Panc1 (cell line): ENCODE data around the gene GPR107. TPM values are rescaled to one million over a fixed set of nuclear protein-coding genes. Genes with fewer than 3 reads are reported as not detected.

Experiments
- ATAC-seq: fragments of 200-7000 bp; cut with Tn5 transposase; 2 replicates; pipeline ENCODE4 v1.9.1; 2020; ENCODE audit warnings: mild to moderate bottlenecking, moderate library complexity
- BruUV-seq: library from RNA; stranded (reverse); fragments of 400-500 nt; replicated peaks from 2 replicates; lab custom pipeline; 2021; lab: Mats Ljungman, UMichigan
- CTCF ChIA-PET: fragments of 300-600 bp; sonication (Branson Sonifier 250); formaldehyde crosslinking; loops from one replicate; lab custom pipeline; 2022; ENCODE audit warnings: antibody characterized with exemption; lab: Charles Lee
- POLR2A ChIA-PET: fragments of 300-600 bp; sonication (Branson Sonifier 250); formaldehyde crosslinking; loops from one replicate; lab custom pipeline; 2022; ENCODE audit warnings: antibody characterized with exemption; lab: Charles Lee
- DNase-seq: peaks from one replicate; pipeline ENCODE4 v3.0.0-alpha.2; 2010; ENCODE audit warnings: low read depth, low spot score
- H3K27ac ChIP-seq: 2 replicates; pipeline ENCODE4 v1.5.1; 2011; ENCODE audit warnings: mild to moderate bottlenecking, low read length, inconsistent platforms
- H3K27me3 ChIP-seq: fragments of 200-500 bp; sonication (Bioruptor generic); 2 replicates; pipeline ENCODE4 v1.6.0; 2014; ENCODE audit warnings: low read length, inconsistent platforms; ENCODE audit not compliant: control insufficient read depth, insufficient read depth
- H3K36me3 ChIP-seq: fragments of 200-500 bp; sonication (Bioruptor generic); 2 replicates; pipeline ENCODE4 v1.5.1; 2014; ENCODE audit warnings: inconsistent platforms, mild to moderate bottlenecking, low read length, moderate library complexity; ENCODE audit not compliant: control insufficient read depth, insufficient read depth
- H3K4me1 ChIP-seq: 2 replicates; pipeline ENCODE4 v1.5.1; 2011; ENCODE audit warnings: inconsistent platforms, mild to moderate bottlenecking, low read length, moderate library complexity; ENCODE audit not compliant: control insufficient read depth, insufficient read depth
- H3K4me3 ChIP-seq, 2 experiments: 2 replicates each; pipeline ENCODE4 v1.5.1; 2011 to 2012; ENCODE audit warnings: low read depth in 2 of 2, low read length in 2 of 2, mild to moderate bottlenecking in 2 of 2, inconsistent platforms in 1 of 2, moderate library complexity in 1 of 2
- H3K9me3 ChIP-seq: fragments of 200-500 bp; sonication (Bioruptor generic); 2 replicates; pipeline ENCODE4 v1.5.1; 2014; ENCODE audit warnings: low read depth, mild to moderate bottlenecking, inconsistent platforms, low read length, moderate library complexity; ENCODE audit not compliant: control insufficient read depth, insufficient read depth
- POLR2AphosphoS5 ChIP-seq: IDR thresholded peaks from 2 replicates; pipeline ENCODE4 v1.6.1; 2012; ENCODE audit warnings: mild to moderate bottlenecking, low read depth, low read length, moderate library complexity
- SIN3A ChIP-seq: IDR thresholded peaks from 2 replicates; pipeline ENCODE4 v1.6.1; 2012; ENCODE audit warnings: low read depth, mild to moderate bottlenecking, low read length, moderate library complexity, borderline replicate concordance; ENCODE audit not compliant: insufficient read depth
- TCF7L2 ChIP-seq: IDR thresholded peaks from 2 replicates; pipeline ENCODE4 v1.6.1; 2011; ENCODE audit warnings: mild to moderate bottlenecking, low read depth, low read length, inconsistent platforms
- in situ Hi-C: cut with HindIII; loops from 2 replicates; pipeline ENCODE4 v1.10.0; 2016; ENCODE audit warnings: low sequenced_read_pairs, low pct_unique_long_range_greater_than_20kb
- intact Hi-C: fragments of 100-400 bp; cut with micrococcal nuclease; formaldehyde crosslinking; loops from one replicate; pipeline ENCODE4 v1.10.0; 2022; ENCODE audit not compliant: unreplicated experiment
- total RNA-seq: library from RNA; stranded (reverse); gene quantifications from one replicate; pipeline ENCODE4 v1.2.1, GENCODE V29; 2021; ENCODE audit not compliant: unreplicated experiment
- TF ChIP-seq, protein P1 (sequence below): fragments of 450-650 bp; IDR thresholded peaks from 2 replicates; pipeline ENCODE4 v1.5.1; 2017; ENCODE audit warnings: mild to moderate bottlenecking
- TF ChIP-seq, protein P2 (sequence below), 2 experiments: IDR thresholded peaks; 2 replicates each; pipeline ENCODE4 v1.6.1; 2011 to 2012; ENCODE audit warnings: low read depth in 2 of 2, control low read depth in 1 of 2, low read length in 1 of 2, mild to moderate bottlenecking in 1 of 2, moderate library complexity in 1 of 2; ENCODE audit not compliant: insufficient read depth in 1 of 2

Gene GPR107
- total RNA-seq, 1 experiment from 2014 or later = 43.0 TPM

DNA sequence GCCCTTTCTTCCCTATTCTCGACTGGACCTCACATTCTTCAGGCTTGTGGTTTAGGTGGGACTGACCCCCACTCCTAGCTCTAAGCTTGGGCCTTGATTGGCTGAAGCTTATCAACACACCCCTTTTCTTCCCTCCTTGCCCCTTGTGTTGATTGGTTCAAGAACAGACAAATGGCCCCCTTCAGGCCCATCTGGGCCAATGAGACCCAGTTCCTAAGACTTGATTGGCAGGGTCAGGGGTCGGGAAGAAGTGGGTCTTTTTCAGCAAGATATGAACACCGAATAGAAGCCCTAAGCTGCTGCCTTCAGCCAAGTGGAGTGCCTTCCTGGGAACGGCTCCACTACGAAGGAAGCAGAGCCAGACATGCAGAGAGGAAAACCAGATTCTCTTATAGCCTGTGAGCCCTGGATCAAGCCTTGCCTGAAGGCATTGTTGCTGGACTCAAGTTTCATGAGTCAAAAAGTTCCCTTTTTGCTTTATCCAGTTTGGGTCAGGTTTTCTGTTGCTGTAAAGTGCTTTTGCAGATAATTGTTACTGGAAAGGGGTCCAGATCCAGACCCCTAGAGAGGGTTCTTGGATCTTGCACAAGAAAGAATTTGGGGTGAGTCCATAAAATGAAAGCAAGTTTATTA, 96.1 kb downstream of the GPR107 start:
- no TSS peak for BruUV-seq
- Histone ChIP-seq H3K27ac (no peak overlapping the region), H3K4me3 (no peak overlapping the region), H3K27me3 (no peaks in the 10 kb centered on the region), H3K36me3 (no peaks in the 10 kb centered on the region), H3K9me3 (no peaks in the 10 kb centered on the region), H3K4me1 (no peaks in the 10 kb centered on the region)
- intact Hi-C loops (no loop called here), in situ Hi-C loops (no loop called here)
- ChIA-PET POLR2A (no interaction called here), CTCF (no interaction called here)
- ATAC-seq = no peak
- TF ChIP-seq POLR2AphosphoS5 (no peak), SIN3A (no peak), TCF7L2 (no peak)
- TF ChIP-seq, protein P1, sequence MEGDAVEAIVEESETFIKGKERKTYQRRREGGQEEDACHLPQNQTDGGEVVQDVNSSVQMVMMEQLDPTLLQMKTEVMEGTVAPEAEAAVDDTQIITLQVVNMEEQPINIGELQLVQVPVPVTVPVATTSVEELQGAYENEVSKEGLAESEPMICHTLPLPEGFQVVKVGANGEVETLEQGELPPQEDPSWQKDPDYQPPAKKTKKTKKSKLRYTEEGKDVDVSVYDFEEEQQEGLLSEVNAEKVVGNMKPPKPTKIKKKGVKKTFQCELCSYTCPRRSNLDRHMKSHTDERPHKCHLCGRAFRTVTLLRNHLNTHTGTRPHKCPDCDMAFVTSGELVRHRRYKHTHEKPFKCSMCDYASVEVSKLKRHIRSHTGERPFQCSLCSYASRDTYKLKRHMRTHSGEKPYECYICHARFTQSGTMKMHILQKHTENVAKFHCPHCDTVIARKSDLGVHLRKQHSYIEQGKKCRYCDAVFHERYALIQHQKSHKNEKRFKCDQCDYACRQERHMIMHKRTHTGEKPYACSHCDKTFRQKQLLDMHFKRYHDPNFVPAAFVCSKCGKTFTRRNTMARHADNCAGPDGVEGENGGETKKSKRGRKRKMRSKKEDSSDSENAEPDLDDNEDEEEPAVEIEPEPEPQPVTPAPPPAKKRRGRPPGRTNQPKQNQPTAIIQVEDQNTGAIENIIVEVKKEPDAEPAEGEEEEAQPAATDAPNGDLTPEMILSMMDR = no peak
- TF ChIP-seq, protein P2, sequence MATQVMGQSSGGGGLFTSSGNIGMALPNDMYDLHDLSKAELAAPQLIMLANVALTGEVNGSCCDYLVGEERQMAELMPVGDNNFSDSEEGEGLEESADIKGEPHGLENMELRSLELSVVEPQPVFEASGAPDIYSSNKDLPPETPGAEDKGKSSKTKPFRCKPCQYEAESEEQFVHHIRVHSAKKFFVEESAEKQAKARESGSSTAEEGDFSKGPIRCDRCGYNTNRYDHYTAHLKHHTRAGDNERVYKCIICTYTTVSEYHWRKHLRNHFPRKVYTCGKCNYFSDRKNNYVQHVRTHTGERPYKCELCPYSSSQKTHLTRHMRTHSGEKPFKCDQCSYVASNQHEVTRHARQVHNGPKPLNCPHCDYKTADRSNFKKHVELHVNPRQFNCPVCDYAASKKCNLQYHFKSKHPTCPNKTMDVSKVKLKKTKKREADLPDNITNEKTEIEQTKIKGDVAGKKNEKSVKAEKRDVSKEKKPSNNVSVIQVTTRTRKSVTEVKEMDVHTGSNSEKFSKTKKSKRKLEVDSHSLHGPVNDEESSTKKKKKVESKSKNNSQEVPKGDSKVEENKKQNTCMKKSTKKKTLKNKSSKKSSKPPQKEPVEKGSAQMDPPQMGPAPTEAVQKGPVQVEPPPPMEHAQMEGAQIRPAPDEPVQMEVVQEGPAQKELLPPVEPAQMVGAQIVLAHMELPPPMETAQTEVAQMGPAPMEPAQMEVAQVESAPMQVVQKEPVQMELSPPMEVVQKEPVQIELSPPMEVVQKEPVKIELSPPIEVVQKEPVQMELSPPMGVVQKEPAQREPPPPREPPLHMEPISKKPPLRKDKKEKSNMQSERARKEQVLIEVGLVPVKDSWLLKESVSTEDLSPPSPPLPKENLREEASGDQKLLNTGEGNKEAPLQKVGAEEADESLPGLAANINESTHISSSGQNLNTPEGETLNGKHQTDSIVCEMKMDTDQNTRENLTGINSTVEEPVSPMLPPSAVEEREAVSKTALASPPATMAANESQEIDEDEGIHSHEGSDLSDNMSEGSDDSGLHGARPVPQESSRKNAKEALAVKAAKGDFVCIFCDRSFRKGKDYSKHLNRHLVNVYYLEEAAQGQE (IDR thresholded peaks at IDR 0.05; ENCODE audit: insufficient read depth in 1 of 2, low read depth in 2 of 2, low read length in 1 of 2) = no peak
- DNase-seq = no peak

DNA sequence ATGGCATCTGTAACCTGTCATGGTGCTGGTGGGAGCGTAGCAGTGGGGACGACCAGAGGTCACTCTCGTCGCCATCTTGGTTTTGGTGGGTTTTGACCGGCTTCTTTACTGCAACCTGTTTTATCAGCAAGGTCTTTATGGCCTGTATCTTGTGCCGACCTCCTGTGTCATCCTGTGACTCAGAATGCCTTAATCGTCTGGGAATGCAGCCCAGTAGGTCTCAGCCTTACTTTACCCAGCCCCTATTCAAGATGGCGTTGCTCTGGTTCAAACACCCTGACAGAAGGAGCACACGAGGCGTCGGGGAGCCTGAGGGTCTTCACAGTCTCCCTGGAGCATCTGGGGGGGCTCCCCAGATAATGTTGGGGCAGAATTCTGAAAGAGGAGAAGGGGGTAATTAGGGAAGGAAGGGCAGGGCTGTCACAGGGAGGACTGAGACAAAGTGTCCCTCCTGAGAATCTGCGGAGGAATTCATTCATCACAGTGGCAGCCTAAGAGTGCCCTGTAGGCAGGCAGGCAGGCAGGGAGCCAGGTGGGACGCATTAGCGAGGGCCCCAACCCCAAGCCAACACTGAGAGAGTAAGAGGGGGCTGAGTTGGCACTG, 97.2 kb downstream of the GPR107 start:
- ChIA-PET CTCF (no interaction called here), POLR2A (no interaction called here)
- no peak for DNase-seq
- no peaks in the 10 kb centered on the region for H3K9me3 ChIP-seq
- ATAC-seq = no peak
- no peaks in the 10 kb centered on the region for H3K4me1 ChIP-seq
- BruUV-seq = no TSS peak
- no peak overlapping the region for H3K4me3 ChIP-seq
- no peaks in the 10 kb centered on the region for H3K36me3 ChIP-seq
- H3K27me3 ChIP-seq = no peaks in the 10 kb centered on the region
- TF ChIP-seq, protein P1 = no peak
- TF ChIP-seq SIN3A (no peak), TCF7L2 (no peak), POLR2AphosphoS5 (no peak)
- TF ChIP-seq, protein P2 (IDR thresholded peaks at IDR 0.05; ENCODE audit: insufficient read depth in 1 of 2, low read depth in 2 of 2, low read length in 1 of 2) = no peak
- intact Hi-C loops (no loop called here), in situ Hi-C loops (no loop called here)
- no peak overlapping the region for H3K27ac ChIP-seq
